ENCODE results near the gene HAND1.
"Not testable (repeated sequence)": the region's sequence is repeated elsewhere in the genome, so short reads cannot be mapped to it uniquely, and the experiment has no call there.

The HAND1 gene

DNA sequence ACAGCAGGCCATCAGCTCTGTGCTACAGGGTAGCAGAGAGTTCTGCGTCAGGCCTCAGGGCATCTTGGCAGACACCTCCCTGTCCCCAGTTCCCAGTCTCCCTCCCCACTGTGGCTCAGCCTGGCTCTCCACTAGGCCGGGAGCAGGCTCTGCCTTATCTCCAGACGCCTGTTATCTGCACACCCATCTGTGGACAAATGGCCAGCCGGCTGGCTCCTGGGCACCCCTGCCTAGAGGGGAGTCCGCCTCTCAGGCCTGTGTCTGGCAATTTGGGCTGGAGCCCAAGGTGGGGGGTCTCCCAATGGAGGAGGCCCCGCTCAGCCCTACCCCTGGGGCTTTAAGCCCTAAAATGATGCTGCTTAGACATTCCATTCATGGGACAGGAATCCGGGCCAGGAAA, 39.2 kb upstream of the HAND1 start:
- Histone ChIP-seq H2BK5ac (ENCODE audit: low read depth, low read length, poor library complexity) (peak overlapping the region; percentile 99), H4K8ac (ENCODE audit: low read depth, low read length) (no peak overlapping the region), H3K79me2 (ENCODE audit: control insufficient read depth, insufficient read depth, low read length, poor library complexity) (peaks cover 17% of the 10 kb centered on the region), H3K36me3 (ENCODE audit: control insufficient read depth in 1 of 2, insufficient read depth in 2 of 2, low read length in 2 of 2) (no peaks in the 10 kb centered on the region), H3K18ac (ENCODE audit: low read length) (no peak overlapping the region), H2BK12ac (ENCODE audit: low read length) (no peak overlapping the region), H3K4ac (ENCODE audit: low read depth, low read length) (no peak overlapping the region), H3K9ac (ENCODE audit: low read length) (no peak overlapping the region), H3K23ac (ENCODE audit: low read length) (no peak overlapping the region), H2BK120ac (ENCODE audit: insufficient read depth, low read length, poor library complexity) (peak overlapping the region; percentile 99), H3K9me3 (ENCODE audit: insufficient read depth, low read depth, low read length) (no peaks in the 10 kb centered on the region), H3K27me3 (ENCODE audit: insufficient read depth, low read length) (no peaks in the 10 kb centered on the region), H3K4me3 (ENCODE audit: low read depth, low read length) (no peak overlapping the region), H4K91ac (ENCODE audit: low read depth, low read length) (peak overlapping the region; percentile 100), H3K79me1 (ENCODE audit: low read length) (peaks cover 66% of the 10 kb centered on the region), H2AFZ (ENCODE audit: insufficient read depth, low read length, poor library complexity) (no peak overlapping the region), H4K12ac (ENCODE audit: low read depth, low read length) (peak overlapping the region; percentile 32), H2AK5ac (ENCODE audit: low read length) (no peak overlapping the region), H3K4me1 (ENCODE audit: control insufficient read depth in 1 of 2, insufficient read depth in 2 of 2, low read length in 2 of 2) (peaks cover 30 to 32% of the 10 kb centered on the region in 2 experiments), H3K14ac (ENCODE audit: low read length) (no peak overlapping the region), H3K27ac (ENCODE audit: low read depth, low read length) (peak overlapping the region; percentile 99), H3K4me2 (ENCODE audit: low read length) (no peak overlapping the region)
- WGBS (ENCODE audit: extremely low coverage, insufficient coverage, insufficient read length) = no CpG with 5 or more reads among the region's 7 CpGs
- DNase-seq = no peak

DNA sequence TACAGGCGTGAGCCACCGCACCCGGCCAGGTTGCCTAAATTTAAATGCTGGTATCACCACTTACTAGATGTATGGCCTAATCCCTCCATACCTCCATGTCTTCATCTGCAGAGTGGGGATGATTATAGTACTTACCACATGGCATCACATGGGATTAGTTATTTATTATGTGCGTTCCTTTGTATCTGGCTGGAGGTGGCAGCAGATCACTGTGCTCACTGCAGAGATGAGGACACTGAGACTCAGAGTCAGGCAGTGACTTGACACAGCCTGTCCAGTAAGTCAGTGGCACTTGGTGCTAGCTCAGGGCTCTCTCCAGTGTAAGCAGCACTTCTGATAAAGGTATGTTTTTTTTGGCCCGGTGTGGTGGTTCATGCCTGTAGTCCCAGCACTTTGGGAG, 38.4 kb upstream of the HAND1 start:
- Histone ChIP-seq H3K4me2 (ENCODE audit: low read length) (no peak overlapping the region), H3K14ac (ENCODE audit: low read length) (peak overlapping the region; percentile 68), H3K4me1 (ENCODE audit: control insufficient read depth in 1 of 2, insufficient read depth in 2 of 2, low read length in 2 of 2) (peaks cover 23 to 26% of the 10 kb centered on the region in 2 experiments), H3K27me3 (ENCODE audit: insufficient read depth, low read length) (no peaks in the 10 kb centered on the region), H3K4me3 (ENCODE audit: low read depth, low read length) (no peak overlapping the region), H3K79me2 (ENCODE audit: control insufficient read depth, insufficient read depth, low read length, poor library complexity) (peaks cover 17% of the 10 kb centered on the region), H3K23ac (ENCODE audit: low read length) (no peak overlapping the region), H3K9me3 (ENCODE audit: insufficient read depth, low read depth, low read length) (no peaks in the 10 kb centered on the region), H3K79me1 (ENCODE audit: low read length) (peaks cover 61% of the 10 kb centered on the region), H4K8ac (ENCODE audit: low read depth, low read length) (peak overlapping the region; percentile 78), H3K27ac (ENCODE audit: low read depth, low read length) (peak overlapping the region; percentile 99), H4K12ac (ENCODE audit: low read depth, low read length) (peak overlapping the region; percentile 40), H4K91ac (ENCODE audit: low read depth, low read length) (peak overlapping the region; percentile 97), H2BK5ac (ENCODE audit: low read depth, low read length, poor library complexity) (peak overlapping the region; percentile 99), H2AK5ac (ENCODE audit: low read length) (peak overlapping the region; percentile 66), H3K4ac (ENCODE audit: low read depth, low read length) (peak overlapping the region; percentile 90), H2AFZ (ENCODE audit: insufficient read depth, low read length, poor library complexity) (peak overlapping the region; percentile 38), H2BK120ac (ENCODE audit: insufficient read depth, low read length, poor library complexity) (peak overlapping the region; percentile 90), H2BK12ac (ENCODE audit: low read length) (peak overlapping the region; percentile 78), H3K9ac (ENCODE audit: low read length) (no peak overlapping the region), H3K18ac (ENCODE audit: low read length) (peak overlapping the region; percentile 41), H3K36me3 (ENCODE audit: control insufficient read depth in 1 of 2, insufficient read depth in 2 of 2, low read length in 2 of 2) (no peaks in the 10 kb centered on the region)
- no peak for DNase-seq
- no CpG with 5 or more reads among the region's 5 CpGs for WGBS (ENCODE audit: extremely low coverage, insufficient coverage, insufficient read length)

- not testable (repeated sequence) for H3K4me2 ChIP-seq (ENCODE audit: low read length); H3K4me3 ChIP-seq (ENCODE audit: low read depth, low read length); H3K9ac ChIP-seq (ENCODE audit: low read length); H3K9me3 ChIP-seq (ENCODE audit: insufficient read depth, low read depth, low read length); H3K27me3 ChIP-seq (ENCODE audit: insufficient read depth, low read length); H3K23ac ChIP-seq (ENCODE audit: low read length); H4K12ac ChIP-seq (ENCODE audit: low read depth, low read length); H3K27ac ChIP-seq (ENCODE audit: low read depth, low read length); H3K36me3 ChIP-seq (ENCODE audit: control insufficient read depth in 1 of 2, insufficient read depth in 2 of 2, low read length in 2 of 2); H4K8ac ChIP-seq (ENCODE audit: low read depth, low read length); DNase-seq
- H3K79me1 ChIP-seq (ENCODE audit: low read length) = peaks cover 55% of the 10 kb centered on the region
- peak overlapping the region; percentile 78 for H3K14ac ChIP-seq (ENCODE audit: low read length)
- H3K4ac ChIP-seq (ENCODE audit: low read depth, low read length) = peak overlapping the region; percentile 40
- peak overlapping the region; percentile 81 for H2BK120ac ChIP-seq (ENCODE audit: insufficient read depth, low read length, poor library complexity)
- WGBS (ENCODE audit: extremely low coverage, insufficient coverage, insufficient read length) = no CpG with 5 or more reads among the region's 6 CpGs
- H2BK5ac ChIP-seq (ENCODE audit: low read depth, low read length, poor library complexity) = peak overlapping the region; percentile 82
- H2AK5ac ChIP-seq (ENCODE audit: low read length) = peak overlapping the region; percentile 44
- peak overlapping the region; percentile 30 for H2AFZ ChIP-seq (ENCODE audit: insufficient read depth, low read length, poor library complexity)
- H4K91ac ChIP-seq (ENCODE audit: low read depth, low read length) = peak overlapping the region; percentile 85
- peak overlapping the region; percentile 92 for H2BK12ac ChIP-seq (ENCODE audit: low read length)
- peak overlapping the region; percentile 69 for H3K18ac ChIP-seq (ENCODE audit: low read length)
- peaks cover 23 to 28% of the 10 kb centered on the region in 2 experiments for H3K4me1 ChIP-seq (ENCODE audit: control insufficient read depth in 1 of 2, insufficient read depth in 2 of 2, low read length in 2 of 2)
- peaks cover 14% of the 10 kb centered on the region for H3K79me2 ChIP-seq (ENCODE audit: control insufficient read depth, insufficient read depth, low read length, poor library complexity)
Observed at GRCh38 chr5:154515488-154515887, 37.5 kb upstream of the HAND1 start.

GRCh38 chr5:154514331-154514730, 36.3 kb upstream of the HAND1 start:
- H3K14ac ChIP-seq (ENCODE audit: low read length) = peak overlapping the region; percentile 56
- H3K27me3 ChIP-seq (ENCODE audit: insufficient read depth, low read length) = no peaks in the 10 kb centered on the region
- H3K4ac ChIP-seq (ENCODE audit: low read depth, low read length) = peak overlapping the region; percentile 24
- H3K23ac ChIP-seq (ENCODE audit: low read length) = no peak overlapping the region
- H3K9ac ChIP-seq (ENCODE audit: low read length) = no peak overlapping the region
- peak overlapping the region; percentile 5 for H4K8ac ChIP-seq (ENCODE audit: low read depth, low read length)
- H2AK5ac ChIP-seq (ENCODE audit: low read length) = peak overlapping the region; percentile 84
- H3K79me1 ChIP-seq (ENCODE audit: low read length) = peaks cover 50% of the 10 kb centered on the region
- H2BK5ac ChIP-seq (ENCODE audit: low read depth, low read length, poor library complexity) = peak overlapping the region; percentile 13
- no peaks in the 10 kb centered on the region for H3K36me3 ChIP-seq (ENCODE audit: control insufficient read depth in 1 of 2, insufficient read depth in 2 of 2, low read length in 2 of 2)
- H3K18ac ChIP-seq (ENCODE audit: low read length) = peak overlapping the region; percentile 65
- WGBS (ENCODE audit: extremely low coverage, insufficient coverage, insufficient read length) = no CpG with 5 or more reads among the region's 2 CpGs
- H3K4me1 ChIP-seq (ENCODE audit: control insufficient read depth in 1 of 2, insufficient read depth in 2 of 2, low read length in 2 of 2) = peaks cover 26 to 30% of the 10 kb centered on the region in 2 experiments
- no peak overlapping the region for H2AFZ ChIP-seq (ENCODE audit: insufficient read depth, low read length, poor library complexity)
- no peak overlapping the region for H3K4me3 ChIP-seq (ENCODE audit: low read depth, low read length)
- H2BK12ac ChIP-seq (ENCODE audit: low read length) = peak overlapping the region; percentile 88
- peaks cover 13% of the 10 kb centered on the region for H3K79me2 ChIP-seq (ENCODE audit: control insufficient read depth, insufficient read depth, low read length, poor library complexity)
- H4K91ac ChIP-seq (ENCODE audit: low read depth, low read length) = peak overlapping the region; percentile 90
- no peak overlapping the region for H3K27ac ChIP-seq (ENCODE audit: low read depth, low read length)
- no peaks in the 10 kb centered on the region for H3K9me3 ChIP-seq (ENCODE audit: insufficient read depth, low read depth, low read length)
- no peak overlapping the region for H3K4me2 ChIP-seq (ENCODE audit: low read length)
- H4K12ac ChIP-seq (ENCODE audit: low read depth, low read length) = no peak overlapping the region
- DNase-seq = no peak
- peak overlapping the region; percentile 69 for H2BK120ac ChIP-seq (ENCODE audit: insufficient read depth, low read length, poor library complexity)

All from trophoblast cell (in vitro differentiated cells and primary cell).